ENCODE measurements around the gene IFT43. TPM values are rescaled to one million over a fixed set of nuclear protein-coding genes. Genes with fewer than 3 reads are reported as not detected.

The IFT43 gene
- polyA plus RNA-seq, 3 donors = 10.3 to 12.4 (median 10.5) TPM

DNA sequence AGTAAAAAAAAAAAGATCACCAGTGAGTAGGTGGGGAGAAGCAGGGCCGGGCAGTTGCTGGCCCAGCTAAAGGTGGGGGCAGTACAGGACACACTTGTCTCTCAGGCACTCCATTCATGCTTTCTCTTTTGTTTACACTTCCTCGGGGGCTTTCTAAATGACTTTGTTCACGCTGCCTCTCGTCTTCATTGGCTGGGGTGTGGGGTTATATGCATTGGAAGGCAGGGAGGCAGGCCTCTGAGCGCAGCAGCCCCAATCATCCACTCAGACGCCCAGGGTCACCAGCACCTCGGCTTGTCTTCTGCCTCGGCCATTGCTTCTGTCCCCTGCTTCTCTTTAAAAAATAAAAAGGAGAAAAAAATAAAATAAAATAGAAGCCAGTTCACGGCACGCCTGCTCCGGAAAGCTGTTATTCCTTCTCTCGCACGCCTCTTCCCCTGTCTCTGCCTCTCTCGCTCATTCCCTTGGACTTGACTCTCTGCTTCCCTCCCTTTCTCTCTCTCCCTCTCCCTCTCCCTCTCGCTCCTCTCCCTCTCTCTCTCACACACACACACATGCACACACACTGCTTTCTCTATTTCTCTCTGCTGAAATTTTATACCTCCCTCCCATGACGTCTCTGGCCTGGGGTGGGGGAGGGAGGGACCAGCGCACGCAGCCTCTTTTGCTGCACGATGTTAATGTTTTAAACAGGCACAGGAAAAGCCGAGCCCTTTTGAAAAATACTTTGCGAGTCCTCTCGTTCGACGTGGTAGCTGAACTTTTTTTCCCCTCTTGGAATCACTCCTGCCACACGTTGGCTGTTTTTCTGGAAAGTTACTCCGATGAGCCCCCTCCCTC is 3.9 kb upstream of the IFT43 start, which contains the start of gene TGFB3:
TGFB3 (minus strand) TSS at position 570 of the 840 bp plus-strand sequence. CDS start 1,102 bp downstream, outside the sequence.
- Histone ChIP-seq H3K27me3 (ENCODE audit: control insufficient read depth in 2 of 2, insufficient read depth in 2 of 2, low read length in 2 of 2) (peaks cover 0 to 11% of the 10 kb centered on the region in 2 donors), H3K9me3 (replicated peaks in 1 of 2; ENCODE audit: control insufficient read depth in 1 of 2, insufficient read depth in 1 of 2, low read length in 2 of 2) (no peaks in the 10 kb centered on the region), H3K4me3 (replicated peaks in 1 of 3; ENCODE audit: low read depth in 2 of 3, low read length in 3 of 3) (peak within 1 kb of the TSS; percentile 48 to 83 (median 76)), H3K27ac (ENCODE audit: low read depth in 1 of 2, low read length in 2 of 2) (peak within 1 kb of the TSS in 1 of 2 donors; percentile 72), H3K4me1 (ENCODE audit: control insufficient read depth in 1 of 2, insufficient read depth in 2 of 2, low read length in 2 of 2) (peaks cover 27 to 32% of the 10 kb centered on the region in 2 donors), H3K9ac (ENCODE audit: insufficient read depth, low read length, poor library complexity, severe bottlenecking) (peak within 1 kb of the TSS; percentile 76), H4K20me1 (ENCODE audit: insufficient read depth, low read length) (no peaks in the 10 kb centered on the region), H3K79me2 (ENCODE audit: insufficient read depth, low read length) (no peaks in the 10 kb centered on the region), H2AFZ (ENCODE audit: insufficient read depth, low read depth, low read length, poor library complexity, severe bottlenecking) (peak within 1 kb of the TSS; percentile 95), H3K4me2 (replicated peaks; ENCODE audit: extremely low read depth, low read length, poor library complexity, severe bottlenecking) (peak within 1 kb of the TSS; percentile 88), H3K36me3 (replicated peaks in 1 of 2; ENCODE audit: control insufficient read depth in 1 of 2, insufficient read depth in 2 of 2, low read length in 2 of 2) (no peaks in the 10 kb centered on the region)
- peak within 1 kb of the TSS; percentile 35 to 89 (median 74) for H3K27ac Mint-ChIP-seq
- H3K9me3 Mint-ChIP-seq = peaks cover 0 to 2% (median 0%) of the 10 kb centered on the region in 7 donors
- peak within 1 kb of the TSS; percentile 92 to 98 for H3K4me3 Mint-ChIP-seq
- peaks cover 43% of the 10 kb centered on the region for H3K4me1 Mint-ChIP-seq
- TF ChIP-seq, protein P1, sequence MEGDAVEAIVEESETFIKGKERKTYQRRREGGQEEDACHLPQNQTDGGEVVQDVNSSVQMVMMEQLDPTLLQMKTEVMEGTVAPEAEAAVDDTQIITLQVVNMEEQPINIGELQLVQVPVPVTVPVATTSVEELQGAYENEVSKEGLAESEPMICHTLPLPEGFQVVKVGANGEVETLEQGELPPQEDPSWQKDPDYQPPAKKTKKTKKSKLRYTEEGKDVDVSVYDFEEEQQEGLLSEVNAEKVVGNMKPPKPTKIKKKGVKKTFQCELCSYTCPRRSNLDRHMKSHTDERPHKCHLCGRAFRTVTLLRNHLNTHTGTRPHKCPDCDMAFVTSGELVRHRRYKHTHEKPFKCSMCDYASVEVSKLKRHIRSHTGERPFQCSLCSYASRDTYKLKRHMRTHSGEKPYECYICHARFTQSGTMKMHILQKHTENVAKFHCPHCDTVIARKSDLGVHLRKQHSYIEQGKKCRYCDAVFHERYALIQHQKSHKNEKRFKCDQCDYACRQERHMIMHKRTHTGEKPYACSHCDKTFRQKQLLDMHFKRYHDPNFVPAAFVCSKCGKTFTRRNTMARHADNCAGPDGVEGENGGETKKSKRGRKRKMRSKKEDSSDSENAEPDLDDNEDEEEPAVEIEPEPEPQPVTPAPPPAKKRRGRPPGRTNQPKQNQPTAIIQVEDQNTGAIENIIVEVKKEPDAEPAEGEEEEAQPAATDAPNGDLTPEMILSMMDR (IDR thresholded peaks at IDR 0.05) = no peak
- peaks cover 0 to 1% of the 10 kb centered on the region in 2 donors for H3K36me3 Mint-ChIP-seq
- intact Hi-C loops (cut with micrococcal nuclease) = loop anchor here (1.0 to 10.0 kb wide), 5 partner anchors 77 to 407 kb away; partner anchors contain the start of genes FLVCR2 (in 1 of the 2) and GPATCH2L (in 1 of the 2)
- peak; percentile 23 to 50 (median 32) for DNase-seq
- peaks cover 17 to 41% (median 24%) of the 10 kb centered on the region in 3 donors for H3K27me3 Mint-ChIP-seq (ENCODE audit: low read depth in 3 of 3)
- 1% methylated on average over 15 of the region's 26 CpGs for WGBS (ENCODE audit: insufficient coverage)

DNA sequence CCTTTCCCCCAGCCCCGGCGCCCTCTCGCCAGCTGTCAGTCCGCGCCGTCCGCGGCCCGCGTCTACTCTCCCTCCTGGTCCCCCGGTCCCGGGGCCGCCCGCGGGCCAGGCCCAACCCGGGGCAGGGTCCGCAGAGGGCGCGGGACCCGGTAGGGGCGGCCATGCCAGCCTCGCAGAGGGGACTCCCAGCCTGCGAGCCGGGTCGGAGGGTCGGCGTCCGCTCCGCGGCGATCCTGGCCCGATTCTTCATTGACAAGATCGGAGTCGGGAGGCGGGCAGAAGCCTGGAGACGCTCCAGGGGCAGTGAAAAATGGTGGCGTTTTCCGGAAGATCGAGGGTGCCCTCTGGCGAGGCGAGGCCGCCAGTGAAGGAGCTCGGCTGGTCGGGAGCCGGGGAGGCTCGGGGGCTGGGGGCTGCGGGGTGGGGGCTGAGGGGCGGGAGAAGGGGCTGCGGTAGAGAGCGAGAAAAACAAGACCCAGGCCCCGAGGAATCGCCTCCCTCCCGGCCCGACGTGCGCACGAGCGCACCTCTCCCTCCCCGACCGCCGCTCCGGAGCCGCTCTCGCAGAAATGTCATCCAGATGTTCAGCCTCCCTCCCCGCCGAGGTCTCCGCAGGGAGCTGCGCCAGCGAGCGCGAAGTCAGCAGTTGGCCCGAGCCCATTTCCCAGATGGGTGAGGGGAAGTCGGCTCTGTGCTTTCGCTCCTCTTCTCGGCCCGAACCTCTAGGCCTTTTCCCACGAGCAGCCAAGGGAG is 3.1 kb upstream of the IFT43 start:
- Histone ChIP-seq H3K79me2 (ENCODE audit: insufficient read depth, low read length) (no peaks in the 10 kb centered on the region), H3K27ac (ENCODE audit: low read depth in 1 of 2, low read length in 2 of 2) (peak overlapping the region in 1 of 2 donors; percentile 72), H3K4me2 (replicated peaks; ENCODE audit: extremely low read depth, low read length, poor library complexity, severe bottlenecking) (peak overlapping the region; percentile 88), H3K27me3 (ENCODE audit: control insufficient read depth in 2 of 2, insufficient read depth in 2 of 2, low read length in 2 of 2) (peaks cover 0 to 11% of the 10 kb centered on the region in 2 donors), H4K20me1 (ENCODE audit: insufficient read depth, low read length) (no peaks in the 10 kb centered on the region), H3K36me3 (replicated peaks in 1 of 2; ENCODE audit: control insufficient read depth in 1 of 2, insufficient read depth in 2 of 2, low read length in 2 of 2) (no peaks in the 10 kb centered on the region), H3K4me1 (ENCODE audit: control insufficient read depth in 1 of 2, insufficient read depth in 2 of 2, low read length in 2 of 2) (peaks cover 27 to 32% of the 10 kb centered on the region in 2 donors), H2AFZ (ENCODE audit: insufficient read depth, low read depth, low read length, poor library complexity, severe bottlenecking) (peak overlapping the region; percentile 95), H3K9ac (ENCODE audit: insufficient read depth, low read length, poor library complexity, severe bottlenecking) (peak overlapping the region; percentile 76), H3K4me3 (replicated peaks in 1 of 3; ENCODE audit: low read depth in 2 of 3, low read length in 3 of 3) (peak overlapping the region; percentile 48 to 83 (median 76)), H3K9me3 (replicated peaks in 1 of 2; ENCODE audit: control insufficient read depth in 1 of 2, insufficient read depth in 1 of 2, low read length in 2 of 2) (no peaks in the 10 kb centered on the region)
- intact Hi-C loops (cut with micrococcal nuclease) = loop anchor here (1.0 to 10.0 kb wide), 4 partner anchors 170 to 408 kb away; partner anchors contain the start of genes FLVCR2 (in 1 of the 2) and GPATCH2L (in 1 of the 2)
- H3K36me3 Mint-ChIP-seq = peaks cover 0 to 1% of the 10 kb centered on the region in 2 donors
- peaks cover 43% of the 10 kb centered on the region for H3K4me1 Mint-ChIP-seq
- peaks cover 0 to 2% (median 0%) of the 10 kb centered on the region in 7 donors for H3K9me3 Mint-ChIP-seq
- peak overlapping the region; percentile 92 to 98 for H3K4me3 Mint-ChIP-seq
- TF ChIP-seq, protein P1 (IDR thresholded peaks at IDR 0.05) = peak; percentile 72
- H3K27me3 Mint-ChIP-seq (ENCODE audit: low read depth in 3 of 3) = peaks cover 17 to 41% (median 24%) of the 10 kb centered on the region in 3 donors
- H3K27ac Mint-ChIP-seq = peak overlapping the region in 6 of 7 donors; percentile 55 to 89 (median 78)
- under 1% methylated on average over 38 of the region's 77 CpGs for WGBS (ENCODE audit: insufficient coverage)
- peak; percentile 59 to 70 (median 68) for DNase-seq
